ENCODE measurements around the gene KLHL29. TPM values are rescaled to one million over a fixed set of nuclear protein-coding genes. Genes with fewer than 3 reads are reported as not detected.

KLHL29 gene
- total RNA-seq, 1 experiment from 2014 or later, result 2.4 TPM

- H2BK120ac ChIP-seq (ENCODE audit: low read depth, low read length, poor library complexity, severe bottlenecking), result no peak overlapping the region
- no peak overlapping the region for H3K9ac ChIP-seq (ENCODE audit: extremely low read depth, insufficient read length, low read length)
- no peak overlapping the region for H3K4ac ChIP-seq (ENCODE audit: low read depth, low read length)
- no peak overlapping the region for H2BK15ac ChIP-seq (ENCODE audit: low read depth, low read length)
- no peak overlapping the region for H3K18ac ChIP-seq (ENCODE audit: insufficient read length, low read depth, low read length)
- H4K91ac ChIP-seq (ENCODE audit: insufficient read length, low read depth, low read length), result no peak overlapping the region
- no peak overlapping the region for H4K8ac ChIP-seq (replicated peaks; ENCODE audit: insufficient read length, low read depth, low read length)
- H3K9me3 Mint-ChIP-seq, result no peaks in the 10 kb centered on the region
- no peaks in the 10 kb centered on the region for H3K23me2 ChIP-seq (ENCODE audit: insufficient read length, low read depth, low read length, poor library complexity, severe bottlenecking)
- no peaks in the 10 kb centered on the region for H3K27me3 ChIP-seq (ENCODE audit: insufficient read depth, low read length)
- H3K4me2 ChIP-seq (ENCODE audit: insufficient read depth, insufficient read length, low read length), result no peak overlapping the region
- no peak overlapping the region for H2BK20ac ChIP-seq (ENCODE audit: low read depth, low read length, poor library complexity, severe bottlenecking)
- no peak overlapping the region for H2BK12ac ChIP-seq (ENCODE audit: insufficient read length, low read depth, low read length)
- no peaks in the 10 kb centered on the region for H3K36me3 Mint-ChIP-seq (ENCODE audit: insufficient read depth in 1 of 3, low read depth in 3 of 3)
- H3K27ac ChIP-seq (ENCODE audit: insufficient read length, low read depth, low read length), result no peak overlapping the region
- no peaks in the 10 kb centered on the region for H3K9me3 ChIP-seq (ENCODE audit: control insufficient read depth, low read depth, low read length)
- peaks cover 15% of the 10 kb centered on the region for H3K27me3 Mint-ChIP-seq (ENCODE audit: low read depth)
- H3K79me1 ChIP-seq (ENCODE audit: insufficient read depth, low read depth, low read length, poor library complexity, severe bottlenecking), result no peaks in the 10 kb centered on the region
- no peak overlapping the region for H2AFZ ChIP-seq (ENCODE audit: low read length)
- H2BK5ac ChIP-seq (ENCODE audit: insufficient read length, low read length), result no peak overlapping the region
- no peak for DNase-seq
- no CpG with 5 or more reads among the region's 3 CpGs for WGBS (ENCODE audit: extremely low coverage, insufficient read length, low lambda C conversion rate)
- TF ChIP-seq CTCF (conservative IDR thresholded peaks at IDR 0.05), result no peak
- H3T11ph ChIP-seq (ENCODE audit: low read length), result no peak overlapping the region
- H3K4me1 Mint-ChIP-seq, result peaks cover 31 to 34% of the 10 kb centered on the region in 2 experiments
- no peaks in the 10 kb centered on the region for H4K20me1 ChIP-seq (ENCODE audit: control insufficient read depth, insufficient read depth, insufficient read length)
- H3K27ac Mint-ChIP-seq, result no peak overlapping the region
- no peaks in the 10 kb centered on the region for H3K79me2 ChIP-seq (ENCODE audit: insufficient read depth, low read length)
- no peak overlapping the region for H2AK5ac ChIP-seq (ENCODE audit: insufficient read length, low read length)
- no peak overlapping the region for H3K4me3 Mint-ChIP-seq
- no peak overlapping the region for H4K5ac ChIP-seq (ENCODE audit: insufficient read length, low read depth, low read length)
- H3K23ac ChIP-seq (ENCODE audit: insufficient read length, low read depth, low read length), result no peak overlapping the region
- H3K14ac ChIP-seq (ENCODE audit: insufficient read depth, low read length), result no peak overlapping the region
- H3K4me1 ChIP-seq (ENCODE audit: insufficient read depth, low read length), result peaks cover 7% of the 10 kb centered on the region; the same call in 1 of the 2 replicates
- H3K56ac ChIP-seq (ENCODE audit: insufficient read length, low read depth, low read length), result no peak overlapping the region
Measured at GRCh38 chr2:23432531-23432930, 47.6 kb downstream of the KLHL29 start.
